Germinal center (tissue), 1 donor: ENCODE data around the gene BORCS6.
A peak's percentile ranks its signal among the peaks of the same experiment; 100 is the strongest.

ENCODE experiments used
- DNase-seq: peaks from one replicate; pipeline ENCODE4 v3.0.0; 2012; ENCODE audit warnings: mixed read lengths, low spot score

Gene BORCS6

GRCh38 chr17:8210761-8211458, 20.9 kb upstream of the BORCS6 start:
- DNase-seq: no peak

GRCh38 chr17:8209907-8210760, 20.2 kb upstream of the BORCS6 start, which contains the start of gene AURKB:
Gene AURKB, minus strand, starts transcription at chr17:8210575. Its CDS starts 351 bp downstream, at chr17:8210224.
- peak; percentile 95 for DNase-seq

GRCh38 chr17:8206536-8206935, 16.6 kb upstream of the BORCS6 start:
- DNase-seq: no peak

- DNase-seq: no peak
Measured at GRCh38 chr17:8204761-8205555, 15.0 kb upstream of the BORCS6 start.

GRCh38 chr17:8192070-8192815, 2.3 kb upstream of the BORCS6 start:
- DNase-seq: peak; percentile 83

GRCh38 chr17:8190506-8190905, 526 bp upstream of the BORCS6 start:
- no peak for DNase-seq

GRCh38 chr17:8189041-8189710, 804 bp downstream of the BORCS6 start:
- DNase-seq: no peak

GRCh38 chr17:8188263-8188839, 1.6 kb downstream of the BORCS6 start:
- DNase-seq: no peak

GRCh38 chr17:8187517-8188262, 2.3 kb downstream of the BORCS6 start:
- peak; percentile 71 for DNase-seq

- DNase-seq: peak; percentile 68
Measured at GRCh38 chr17:8186787-8187516, 3.0 kb downstream of the BORCS6 start.

GRCh38 chr17:8186446-8186786, 3.6 kb downstream of the BORCS6 start:
- no peak for DNase-seq

- peak; percentile 69 for DNase-seq
Measured at GRCh38 chr17:8185582-8186445, 4.2 kb downstream of the BORCS6 start.

GRCh38 chr17:8176998-8177731, 12.8 kb downstream of the BORCS6 start:
- no peak for DNase-seq

- DNase-seq: peak; percentile 79
Measured at GRCh38 chr17:8176197-8176940, 13.6 kb downstream of the BORCS6 start, which contains the start of gene TMEM107. Gene TMEM107, minus strand, starts transcription at chr17:8176380. Its CDS starts 94 bp downstream, at chr17:8176286.

GRCh38 chr17:8175795-8176196, 14.2 kb downstream of the BORCS6 start:
- no peak for DNase-seq

- no peak for DNase-seq
Measured at GRCh38 chr17:8173871-8174322, 16.1 kb downstream of the BORCS6 start.
